K562 (cell line): Measurements from ENCODE around the gene NECTIN4. TPM values are rescaled to one million over a fixed set of nuclear protein-coding genes. Genes with fewer than 3 reads are reported as not detected.

ENCODE experiments used
- ATAC-seq: fragments of 200-7000 bp; cut with Tn5 transposase; 3 replicates; pipeline ENCODE4 v1.9.1; 2020; ENCODE audit warnings: moderate library complexity
- BruUV-seq: library from RNA; stranded (reverse); fragments of 400-500 nt; replicated peaks from 2 replicates; lab custom pipeline; 2021; lab: Mats Ljungman, UMichigan
- CTCF ChIA-PET: fragments of 300-600 bp; formaldehyde crosslinking; extraction: SDS; loops from one replicate; lab custom pipeline; 2021; ENCODE audit warnings: low intra/inter-chr PET ratio; lab: Yijun Ruan, JAX
- POLR2A ChIA-PET: fragments of 300-600, 350-650 bp; sonication (Branson Sonifier 250); formaldehyde crosslinking; extraction: SDS; loops from one replicate; lab custom pipeline; 2021; ENCODE audit warnings: antibody characterized with exemption, inconsistent platforms; lab: Yijun Ruan, JAX
- DNase-seq, 4 experiments: peaks; one replicate each; pipeline versions ENCODE4 v3.0.0 to v3.0.0-alpha.2; 2011 to 2018; ENCODE audit warnings: low spot score in 3 of 4, mixed read lengths in 3 of 4; ENCODE audit errors: extremely low read depth in 1 of 4
- FAIRE-seq: peaks from 2 replicates; lab custom pipeline; 2011; peaks lifted over from hg19 to GRCh38; lab: Jason Lieb, UNC
- H2AFZ ChIP-seq: 2 replicates; pipeline ENCODE4 v1.6.0; 2011; ENCODE audit warnings: low read depth, low read length, control low read depth, inconsistent platforms
- H3K27ac ChIP-seq: fragments of 200-600 bp; 3 replicates; pipeline ENCODE4 v1.8.0; 2011; ENCODE audit warnings: low read depth, mild to moderate bottlenecking, control low read depth, inconsistent platforms, low read length, moderate library complexity, mixed read lengths; ENCODE audit errors: extremely low read depth
- H3K27me3 ChIP-seq, 2 experiments: fragments of 300-600 bp in 1 of 2; 2 replicates in 1 of 2; 3 replicates in 1 of 2; pipeline versions ENCODE4 v1.6.0 to v1.8.0; 2011; ENCODE audit warnings: inconsistent platforms in 2 of 2, low read length in 2 of 2, mild to moderate bottlenecking in 1 of 2, mixed read lengths in 1 of 2, moderate library complexity in 1 of 2; ENCODE audit not compliant: control insufficient read depth in 2 of 2, insufficient read depth in 2 of 2
- H3K36me3 ChIP-seq: fragments of 300-600 bp; 3 replicates; pipeline ENCODE4 v1.8.0; 2011; ENCODE audit warnings: mild to moderate bottlenecking, low read length, inconsistent platforms; ENCODE audit not compliant: control insufficient read depth, insufficient read depth
- H3K4me1 ChIP-seq, 2 experiments: fragments of 200-600 bp in 1 of 2; replicated peaks in 1 of 2; 2 replicates in 1 of 2; 3 replicates in 1 of 2; pipeline versions ENCODE4 v1.5.1 to v1.8.0; 2011; ENCODE audit warnings: inconsistent platforms in 2 of 2, low read length in 2 of 2, mild to moderate bottlenecking in 1 of 2, mixed read lengths in 1 of 2, moderate library complexity in 1 of 2; ENCODE audit not compliant: control insufficient read depth in 2 of 2, insufficient read depth in 2 of 2
- H3K4me2 ChIP-seq: 2 replicates; pipeline ENCODE4 v1.6.1; 2011; ENCODE audit warnings: low read length, control low read depth, inconsistent platforms, mixed read lengths; ENCODE audit not compliant: insufficient read depth
- H3K4me3 ChIP-seq: fragments of 200-600 bp; sonication (generic), shearing (Covaris generic); 2 replicates; pipeline ENCODE4 v1.5.1; 2016; ENCODE audit warnings: control low read depth, inconsistent platforms
- H3K79me2 ChIP-seq: fragments of 200-600 bp; 3 replicates; pipeline ENCODE4 v1.8.0; 2011; ENCODE audit warnings: low read length, inconsistent platforms; ENCODE audit not compliant: control insufficient read depth, insufficient read depth
- H3K9ac ChIP-seq, 2 experiments: 2 replicates each; pipeline versions ENCODE4 v1.6.0 to v1.6.1; 2011; ENCODE audit warnings: low read depth in 2 of 2, low read length in 2 of 2, control low read depth in 1 of 2, inconsistent platforms in 1 of 2, mild to moderate bottlenecking in 1 of 2, mixed read lengths in 1 of 2; ENCODE audit not compliant: insufficient read depth in 1 of 2
- H3K9me1 ChIP-seq: one replicate; pipeline ENCODE4 v1.6.0; 2011; ENCODE audit warnings: inconsistent platforms, mild to moderate bottlenecking, low read length, moderate library complexity; ENCODE audit not compliant: control insufficient read depth, insufficient read depth
- H3K9me3 ChIP-seq: replicated peaks from 2 replicates; pipeline ENCODE4 v1.5.1; 2011; ENCODE audit warnings: low read depth, low read length, inconsistent platforms; ENCODE audit not compliant: control insufficient read depth, insufficient read depth
- H4K20me1 ChIP-seq: replicated peaks from 2 replicates; pipeline ENCODE4 v1.6.1; 2011; ENCODE audit warnings: low read length, inconsistent platforms, mixed read lengths; ENCODE audit not compliant: control insufficient read depth, insufficient read depth
- EGR1 ChIP-seq: fragments of 450-650 bp; conservative IDR thresholded peaks from 2 replicates; pipeline ENCODE4 v1.6.1; 2017; ENCODE audit warnings: mild to moderate bottlenecking
- GATA2 ChIP-seq: sonication (generic); formaldehyde crosslinking; IDR thresholded peaks from 2 replicates; pipeline ENCODE4 v1.4.0; 2020; ENCODE audit warnings: mild to moderate bottlenecking, missing genetic modification reagents
- HNRNPL ChIP-seq: fragments of 200-400 bp; formaldehyde crosslinking; IDR thresholded peaks from 2 replicates; pipeline ENCODE4 v1.6.1; 2017; ENCODE audit warnings: low read depth, mild to moderate bottlenecking, low read length
- KAT8 ChIP-seq: fragments of 450-650 bp; IDR thresholded peaks from 2 replicates; pipeline ENCODE4 v1.6.1; 2016; ENCODE audit warnings: low read depth, mild to moderate bottlenecking
- OTX1 ChIP-seq: fragments of 450-650 bp; formaldehyde crosslinking; IDR thresholded peaks from 2 replicates; pipeline ENCODE4 v1.4.0; 2022; ENCODE audit warnings: mild to moderate bottlenecking
- SREBF2 ChIP-seq: sonication (generic); formaldehyde crosslinking; IDR thresholded peaks from 2 replicates; pipeline ENCODE4 v1.4.0; 2020; ENCODE audit warnings: mild to moderate bottlenecking, missing genetic modification reagents
- TAL1 ChIP-seq: fragments of 450-650 bp; IDR thresholded peaks from 2 replicates; pipeline ENCODE4 v1.6.1; 2016; ENCODE audit warnings: mild to moderate bottlenecking
- XRCC5 ChIP-seq: fragments of 200-400 bp; formaldehyde crosslinking; IDR thresholded peaks from 2 replicates; pipeline ENCODE4 v1.6.1; 2017; ENCODE audit warnings: low read depth, mild to moderate bottlenecking, low read length
- ZBTB26 ChIP-seq: fragments of 450-650 bp; formaldehyde crosslinking; IDR thresholded peaks from 2 replicates; pipeline ENCODE4 v1.4.0; 2022; ENCODE audit warnings: missing genetic modification characterization
- ZNF274 ChIP-seq: IDR thresholded peaks from 2 replicates; pipeline ENCODE4 v1.6.1; 2011; ENCODE audit warnings: low read depth, mild to moderate bottlenecking, low read length, moderate library complexity, borderline replicate concordance
- ZNF561 ChIP-seq: fragments of 450-650 bp; formaldehyde crosslinking; conservative IDR thresholded peaks from 2 replicates; pipeline ENCODE4 v1.4.0; 2020; ENCODE audit warnings: mild to moderate bottlenecking, moderate library complexity
- ZNF740 ChIP-seq, 3 experiments: fragments of 200-800 bp in 1 of 3; sonication (Bioruptor generic) in 1 of 3; sonication (generic) in 1 of 3; formaldehyde crosslinking in 1 of 3; IDR thresholded peaks; 2 replicates each; pipeline versions ENCODE4 v1.6.1 to v1.8.0; 2016 to 2022; ENCODE audit warnings: mild to moderate bottlenecking in 2 of 3, missing compliant biosample characterization in 2 of 3, missing genetic modification characterization in 2 of 3, missing genetic modification reagents in 1 of 3
- WGBS: fragments of 100-300 bp; shearing (Covaris generic); methylation state at CpG from one replicate; pipeline ENCODE4 v1.1.6; 2016; ENCODE audit warnings: low coverage, mixed read lengths; ENCODE audit not compliant: insufficient coverage; ENCODE audit errors: missing lambda C conversion rate; 5-methylcytosine and 5-hydroxymethylcytosine counted together
- in situ Hi-C: fragments of 300-500 bp; cut with MboI; formaldehyde crosslinking; loops from 4 replicates; pipeline ENCODE4 v1.15.0; 2018; ENCODE audit warnings: inconsistent platforms, mixed read lengths
- intact Hi-C: fragments of 100-400 bp; cut with micrococcal nuclease; formaldehyde crosslinking; loops from 2 replicates; pipeline ENCODE4 v1.14.2; 2022
- polyA plus RNA-seq, 8 experiments: library from polyadenylated mRNA; depleted of rRNA in 4 of 8; stranded (reverse) in 5 of 8; unstranded in 3 of 8; fragments of >200 nt; fragmentation: Nextera tagmentation in 2 of 8; fragmentation: Illumina TruSeq in 1 of 8; extraction: Ambion mirVana in 2 of 8; extraction: Trizol in 1 of 8; gene quantifications; 2 replicates each; pipeline versions ENCODE4 v1.2.1 to v1.2.3, GENCODE V29; 2011 to 2014; ENCODE audit warnings: inconsistent platforms in 1 of 8, missing spikeins in 1 of 8
- total RNA-seq, 7 experiments: library from RNA; depleted of rRNA in 6 of 7; stranded (reverse); fragments of >200 nt in 6 of 7; fragmentation: Illumina TruSeq in 2 of 7; extraction: Trizol in 2 of 7; gene quantifications; 2 replicates each; pipeline versions ENCODE4 v1.2.1 to v1.2.3, GENCODE V29; 2011 to 2021; ENCODE audit warnings: low replicate concordance in 1 of 7

NECTIN4 gene
- total and polyA plus RNA-seq, 9 of the 15 experiments (the other 6 are each of a cell fraction or from before 2014, with no cell fraction given), result 0.01 to 0.09 TPM; not detected in 7

GRCh38 chr1:161100556-161100955, 11.2 kb upstream of the NECTIN4 start:
- Histone ChIP-seq H3K4me2 (no peak overlapping the region), H3K4me3 (no peak overlapping the region), H3K9ac (no peak overlapping the region), H3K27me3 (no peaks in the 10 kb centered on the region), H3K9me1 (no peaks in the 10 kb centered on the region), H3K36me3 (peaks cover 58% of the 10 kb centered on the region), H3K9me3 (peaks cover 1% of the 10 kb centered on the region; the same call in 1 of the 2 replicates), H3K79me2 (peaks cover 18% of the 10 kb centered on the region), H3K27ac (no peak overlapping the region), H4K20me1 (no peaks in the 10 kb centered on the region), H2AFZ (no peak overlapping the region), H3K4me1 (peaks cover 0 to 7% of the 10 kb centered on the region in 2 experiments; a peak in 1 of 5 replicates)
- WGBS, result 88% methylated on average over 2 of the region's 2 CpGs
- in situ Hi-C loops, result no loop called here
- BruUV-seq, result TSS peak; percentile 16
- ATAC-seq, result no peak
- ChIA-PET POLR2A (interaction anchor here (0.9 kb wide), 1 partner anchor 16 kb away, joined by 3 read pairs; no protein-coding TSS in a partner anchor), CTCF (no interaction called here)
- FAIRE-seq, result no peak
- intact Hi-C loops, result no loop called here
- no peak for TF ChIP-seq KAT8
- TF ChIP-seq HNRNPL, result no peak
- DNase-seq, result no peak

- Histone ChIP-seq H3K9ac (no peak overlapping the region), H4K20me1 (no peaks in the 10 kb centered on the region), H3K27me3 (no peaks in the 10 kb centered on the region), H3K4me1 (peaks cover 0 to 7% of the 10 kb centered on the region in 2 experiments; a peak in 1 of 5 replicates), H2AFZ (no peak overlapping the region), H3K79me2 (peaks cover 9% of the 10 kb centered on the region; the same call in 2 of the 3 replicates), H3K27ac (no peak overlapping the region), H3K36me3 (peaks cover 49% of the 10 kb centered on the region), H3K9me1 (no peaks in the 10 kb centered on the region), H3K4me3 (no peak overlapping the region), H3K4me2 (no peak overlapping the region), H3K9me3 (peaks cover 1% of the 10 kb centered on the region; the same call in 1 of the 2 replicates)
- in situ Hi-C loops (loop anchor here (10.0 to 25.0 kb wide), 2 partner anchors 104 to 262 kb away; no protein-coding TSS in a partner anchor), intact Hi-C loops (loop anchor here (5.0 kb wide), 1 partner anchor 262 kb away; no protein-coding TSS in a partner anchor)
- BruUV-seq, result no TSS peak
- WGBS, result 96% methylated on average over 9 of the region's 9 CpGs
- CTCF ChIA-PET, result interaction anchor here (0.6 kb wide), 1 partner anchor 46 kb away, joined by 3 read pairs; no protein-coding TSS in a partner anchor
- FAIRE-seq, result no peak
- peak; percentile 9; the same call in 1 of the 3 replicates for ATAC-seq
- POLR2A ChIA-PET, result interaction anchor here (0.5 to 1.3 kb wide), 10 partner anchors 13 to 914 kb away, joined by 3 to 6 read pairs (median 4); partner anchors contain the start of gene UFC1
- DNase-seq, result no peak
- TF ChIP-seq OTX1, result no peak
- TF ChIP-seq TAL1, result no peak
- no peak for TF ChIP-seq ZNF274
- no peak for TF ChIP-seq ZNF740 (CRISPR knock-in tag; IDR thresholded peaks at IDR 0.05)
- TF ChIP-seq ZNF740 (tag; IDR thresholded peaks at IDR 0.05), result no peak
- no peak for TF ChIP-seq SREBF2 (CRISPR knock-in tag)
- no peak for TF ChIP-seq EGR1
- TF ChIP-seq XRCC5, result no peak
- TF ChIP-seq ZNF561 (CRISPR knock-in tag), result no peak
- TF ChIP-seq GATA2, result no peak
- no peak for TF ChIP-seq ZBTB26 (CRISPR knock-in tag)
Observed at GRCh38 chr1:161099090-161099802, 9.9 kb upstream of the NECTIN4 start.
